Activated B cell treated with CpG ODN at 0.5 μM for 24 hours (primary cell): Measurements from ENCODE around the gene NFYC. TPM values are rescaled to one million over a fixed set of nuclear protein-coding genes. Genes with fewer than 3 reads are reported as not detected.
"Not testable (repeated sequence)": the region's sequence is repeated elsewhere in the genome, so short reads cannot be mapped to it uniquely, and the experiment has no call there.

Experiments used
- ATAC-seq: fragments of 200-7000 bp; cut with Tn5 transposase; one replicate; pipeline ENCODE4 v1.10.0; 2021; ENCODE audit warnings: low read depth, mild to moderate bottlenecking, moderate library complexity
- CTCF ChIA-PET: fragments of 350-600 bp; sonication (Branson Sonifier 250); formaldehyde crosslinking; loops from one replicate; lab custom pipeline; 2021; ENCODE audit warnings: antibody characterized with exemption; lab: Charles Lee
- POLR2A ChIA-PET: fragments of 350-600 bp; sonication (Branson Sonifier 250); formaldehyde crosslinking; loops from one replicate; lab custom pipeline; 2021; ENCODE audit warnings: antibody characterized with exemption; lab: Charles Lee
- DNase-seq: peaks from one replicate; pipeline ENCODE4 v3.0.0; 2022
- H3K27ac Mint-ChIP-seq: one replicate; pipeline ENCODE4 v1.8.0; 2020; ENCODE audit warnings: mixed read lengths
- H3K27me3 Mint-ChIP-seq: one replicate; pipeline ENCODE4 v1.8.0; 2021; ENCODE audit warnings: mixed read lengths
- H3K36me3 Mint-ChIP-seq: one replicate; pipeline ENCODE4 v1.8.0; 2021; ENCODE audit warnings: low read depth, mixed read lengths
- H3K4me1 Mint-ChIP-seq: one replicate; pipeline ENCODE4 v1.8.0; 2021; ENCODE audit warnings: mixed read lengths
- H3K4me3 Mint-ChIP-seq: one replicate; pipeline ENCODE4 v1.8.0; 2020; ENCODE audit warnings: mild to moderate bottlenecking, mixed read lengths
- H3K9me3 Mint-ChIP-seq: one replicate; pipeline ENCODE4 v1.8.0; 2020; ENCODE audit warnings: mixed read lengths
- CTCF ChIP-seq: fragments of 200-600 bp; IDR thresholded peaks from one replicate; pipeline ENCODE4 v1.8.0; 2022; ENCODE audit warnings: antibody characterized with exemption, mild to moderate bottlenecking
- intact Hi-C: fragments of 100-400 bp; cut with micrococcal nuclease; formaldehyde crosslinking; loops from one replicate; pipeline ENCODE4 v1.15.1; 2024
- total RNA-seq: library from RNA; stranded (reverse); gene quantifications from 2 replicates; pipeline ENCODE4 v1.2.3, GENCODE V29; 2022

NFYC gene
- total RNA-seq, 1 donor from 2014 or later, result 76.0 TPM

GRCh38 chr1:40717955-40718354, 26.5 kb downstream of the NFYC start:
- ChIA-PET CTCF (no interaction called here), POLR2A (interaction anchor here (0.6 to 20.2 kb wide), 2 partner anchors 14 to 26 kb away, joined by 3 to 306 read pairs; partner anchors contain the start of gene NFYC)
- Mint-ChIP-seq H3K9me3 (no peaks in the 10 kb centered on the region), H3K4me1 (peaks cover 69% of the 10 kb centered on the region), H3K27ac (no peak overlapping the region), H3K27me3 (no peaks in the 10 kb centered on the region), H3K36me3 (peaks cover 16% of the 10 kb centered on the region), H3K4me3 (no peak overlapping the region)
- no peak for DNase-seq
- intact Hi-C loops, result no loop called here
- ATAC-seq, result no peak
- TF ChIP-seq CTCF, result no peak

- Mint-ChIP-seq H3K9me3 (no peaks in the 10 kb centered on the region), H3K4me1 (peaks cover 75% of the 10 kb centered on the region), H3K4me3 (no peak overlapping the region), H3K27ac (peak overlapping the region; percentile 15), H3K27me3 (no peaks in the 10 kb centered on the region), H3K36me3 (peaks cover 26% of the 10 kb centered on the region)
- ATAC-seq, result no peak
- intact Hi-C loops, result loop anchor here (5.0 kb wide), 1 partner anchor 108 kb away; no protein-coding TSS in a partner anchor
- CTCF ChIA-PET, result interaction anchor here (1.1 kb wide), 1 partner anchor 95 kb away, joined by 3 read pairs; no protein-coding TSS in a partner anchor
- no peak for DNase-seq
- TF ChIP-seq CTCF, result no peak
- POLR2A ChIA-PET, result interaction anchor here (1.9 kb wide), 1 partner anchor 29 kb away, joined by 16 read pairs; the partner anchor contains the start of gene NFYC
Measured at GRCh38 chr1:40720493-40720892, 29.0 kb downstream of the NFYC start.

- no peak for TF ChIP-seq CTCF
- H3K9me3 Mint-ChIP-seq, result no peaks in the 10 kb centered on the region
- no peak overlapping the region for H3K4me3 Mint-ChIP-seq
- ChIA-PET POLR2A (interaction anchor here (1.2 kb wide), 1 partner anchor 31 kb away, joined by 9 read pairs; the partner anchor contains the start of gene NFYC), CTCF (interaction anchor here (0.6 to 1.7 kb wide), 6 partner anchors 12 to 302 kb away, joined by 3 to 6 read pairs (median 4); no protein-coding TSS in a partner anchor)
- peak overlapping the region; percentile 7 for H3K27ac Mint-ChIP-seq
- peaks cover 68% of the 10 kb centered on the region for H3K4me1 Mint-ChIP-seq
- intact Hi-C loops, result loop anchor here (5.0 kb wide), 1 partner anchor 110 kb away; no protein-coding TSS in a partner anchor
- H3K36me3 Mint-ChIP-seq, result peaks cover 27% of the 10 kb centered on the region
- no peak for DNase-seq
- no peaks in the 10 kb centered on the region for H3K27me3 Mint-ChIP-seq
- ATAC-seq, result no peak
Measured at GRCh38 chr1:40722622-40723021, 31.1 kb downstream of the NFYC start.

GRCh38 chr1:40723196-40723955, 31.9 kb downstream of the NFYC start:
- H3K36me3 Mint-ChIP-seq, result peaks cover 27% of the 10 kb centered on the region
- CTCF ChIA-PET, result interaction anchor here (0.6 to 1.7 kb wide), 6 partner anchors 13 to 773 kb away, joined by 3 to 6 read pairs (median 3); no protein-coding TSS in a partner anchor
- no peak for DNase-seq
- H3K4me3 Mint-ChIP-seq, result no peak overlapping the region
- peaks cover 65% of the 10 kb centered on the region for H3K4me1 Mint-ChIP-seq
- H3K27me3 Mint-ChIP-seq, result no peaks in the 10 kb centered on the region
- POLR2A ChIA-PET, result interaction anchor here (0.5 to 1.2 kb wide), 2 partner anchors 32 to 1718 kb away, joined by 3 to 9 read pairs; partner anchors contain the start of gene NFYC
- intact Hi-C loops, result loop anchor here (5.0 kb wide), 1 partner anchor 111 kb away; no protein-coding TSS in a partner anchor
- no peak overlapping the region for H3K27ac Mint-ChIP-seq
- H3K9me3 Mint-ChIP-seq, result no peaks in the 10 kb centered on the region
- ATAC-seq, result no peak
- no peak for TF ChIP-seq CTCF

GRCh38 chr1:40727662-40728061, 36.2 kb downstream of the NFYC start:
- H3K9me3 Mint-ChIP-seq, ATAC-seq, H3K27me3 Mint-ChIP-seq, intact Hi-C loops, H3K4me3 Mint-ChIP-seq, POLR2A ChIA-PET, H3K27ac Mint-ChIP-seq, CTCF ChIA-PET, DNase-seq: not testable (repeated sequence)
- Mint-ChIP-seq H3K36me3 (peaks cover 33% of the 10 kb centered on the region), H3K4me1 (peaks cover 60% of the 10 kb centered on the region)

- Mint-ChIP-seq H3K4me1 (peaks cover 51% of the 10 kb centered on the region), H3K36me3 (peaks cover 27% of the 10 kb centered on the region)
- POLR2A ChIA-PET, CTCF ChIA-PET, ATAC-seq, intact Hi-C loops, H3K27me3 Mint-ChIP-seq, DNase-seq, H3K4me3 Mint-ChIP-seq, H3K27ac Mint-ChIP-seq, H3K9me3 Mint-ChIP-seq: not testable (repeated sequence)
Measured at GRCh38 chr1:40729316-40729862, 37.9 kb downstream of the NFYC start.
